HepG2 (cell line): ENCODE measurements around the gene FOXN3. TPM values are rescaled to one million over a fixed set of nuclear protein-coding genes. Genes with fewer than 3 reads are reported as not detected.

Experiments used
- ESRRA ChIP-seq: sonication (generic); formaldehyde crosslinking; IDR thresholded peaks from 2 replicates; pipeline ENCODE4 v1.5.1; 2020; ENCODE audit warnings: mild to moderate bottlenecking, low read depth, missing genetic modification reagents
- ISL2 ChIP-seq: sonication (generic); formaldehyde crosslinking; IDR thresholded peaks from 2 replicates; pipeline ENCODE4 v1.5.0; 2020; ENCODE audit warnings: missing genetic modification reagents
- KDM2A ChIP-seq: sonication (generic); formaldehyde crosslinking; IDR thresholded peaks from 2 replicates; pipeline ENCODE4 v1.4.0; 2020; ENCODE audit warnings: low read depth, missing genetic modification reagents, borderline replicate concordance
- MEIS1 ChIP-seq: sonication (generic); formaldehyde crosslinking; IDR thresholded peaks from 2 replicates; pipeline ENCODE4 v1.9.0; 2021; ENCODE audit warnings: mild to moderate bottlenecking, missing genetic modification reagents, moderate library complexity, borderline replicate concordance
- NONO ChIP-seq, 2 experiments: fragments of 450-650 bp in 1 of 2; sonication (generic) in 1 of 2; formaldehyde crosslinking in 1 of 2; IDR thresholded peaks in 1 of 2; conservative IDR thresholded peaks in 1 of 2; 2 replicates each; pipeline versions ENCODE4 v1.6.1 to v1.8.0; 2017 to 2022; ENCODE audit warnings: mild to moderate bottlenecking in 1 of 2, missing genetic modification reagents in 1 of 2, moderate library complexity in 1 of 2
- PBX2 ChIP-seq: IDR thresholded peaks from 2 replicates; pipeline ENCODE4 v1.6.1; 2016; ENCODE audit warnings: control low read depth
- PBX3 ChIP-seq: sonication (generic); formaldehyde crosslinking; IDR thresholded peaks from 2 replicates; pipeline ENCODE4 v1.8.1; 2023; ENCODE audit warnings: missing genetic modification reagents, inconsistent platforms, borderline replicate concordance
- TCF12 ChIP-seq, 2 experiments: fragments of 450-650 bp in 1 of 2; sonication (generic) in 1 of 2; formaldehyde crosslinking in 1 of 2; IDR thresholded peaks; 2 replicates each; pipeline versions ENCODE4 v1.6.1 to v1.8.0; 2017 to 2022; ENCODE audit warnings: antibody characterized with exemption in 1 of 2, mild to moderate bottlenecking in 1 of 2, missing genetic modification reagents in 1 of 2, moderate library complexity in 1 of 2
- ZNF138 ChIP-seq: sonication (generic); formaldehyde crosslinking; IDR thresholded peaks from 2 replicates; pipeline ENCODE4 v1.5.0; 2020; ENCODE audit warnings: mild to moderate bottlenecking, low read depth, missing genetic modification reagents
- ZNF234 ChIP-seq: sonication (generic); formaldehyde crosslinking; conservative IDR thresholded peaks from 2 replicates; pipeline ENCODE4 v1.5.1; 2020; ENCODE audit warnings: mild to moderate bottlenecking, missing genetic modification reagents
- ZNF274 ChIP-seq: sonication (generic); formaldehyde crosslinking; IDR thresholded peaks from 2 replicates; pipeline ENCODE4 v1.5.1; 2020; ENCODE audit warnings: mild to moderate bottlenecking, missing genetic modification reagents
- ZNF414 ChIP-seq: sonication (generic); formaldehyde crosslinking; IDR thresholded peaks from 2 replicates; pipeline ENCODE4 v1.5.0; 2020; ENCODE audit warnings: missing genetic modification reagents
- ZNF558 ChIP-seq: sonication (generic); formaldehyde crosslinking; IDR thresholded peaks from 2 replicates; pipeline ENCODE4 v1.9.0; 2022; ENCODE audit warnings: mild to moderate bottlenecking, missing genetic modification reagents, borderline replicate concordance
- polyA plus RNA-seq, 8 experiments: library from polyadenylated mRNA; depleted of rRNA in 3 of 8; stranded (reverse) in 7 of 8; unstranded in 1 of 8; fragments of >200 nt; fragmentation: Illumina TruSeq in 4 of 8; extraction: Trizol in 4 of 8; gene quantifications; 2 replicates each; pipeline versions ENCODE4 v1.2.1 to v1.2.3, GENCODE V29; 2011 to 2016; ENCODE audit warnings: low read depth in 4 of 8, missing spikeins in 1 of 8, mixed read lengths in 1 of 8; ENCODE audit not compliant: insufficient read depth in 1 of 8
- total RNA-seq, 5 experiments: library from RNA; depleted of rRNA; stranded (reverse); fragments of >200 nt; fragmentation: Illumina TruSeq; extraction: Trizol; gene quantifications; 2 replicates each; pipeline ENCODE4 v1.2.3, GENCODE V29; 2016; ENCODE audit warnings: low read depth in 1 of 5

The FOXN3 gene
- total and polyA plus RNA-seq, 2 of the 13 experiments (the other 11 are each of a cell fraction or from before 2014, with no cell fraction given), result 32.4 to 70.2 TPM

- TF ChIP-seq PBX3 (CRISPR knock-in tag), result peak; percentile 80; the same call in 1 of the 2 replicates
- 0 out of 2 replicates have a peak, but pooled peaks have one; percentile 1 for TF ChIP-seq ISL2
- peak; percentile 95; the same call in 1 of the 2 replicates for TF ChIP-seq MEIS1 (CRISPR knock-in tag)
- TF ChIP-seq ZNF274 (CRISPR knock-in tag), result no peak; the same call in 1 of the 2 replicates
- TF ChIP-seq PBX2 (CRISPR knock-in tag), result peak; percentile 97
- no peak for TF ChIP-seq NONO (IDR thresholded peaks at IDR 0.05)
- 0 out of 2 replicates have a peak, but pooled peaks have one; percentile 21 for TF ChIP-seq NONO (CRISPR knock-in tag; conservative IDR thresholded peaks at IDR 0.05)
- no peak for TF ChIP-seq ZNF234
- no peak for TF ChIP-seq ZNF414
- TF ChIP-seq ZNF138 (CRISPR knock-in tag), result peak; percentile 30; the same call in 1 of the 2 replicates
- peak; percentile 20; the same call in 1 of the 2 replicates for TF ChIP-seq ZNF558
- TF ChIP-seq KDM2A (CRISPR knock-in tag), result 0 out of 2 replicates have a peak, but pooled peaks have one; percentile 18
- 0 out of 2 replicates have a peak, but pooled peaks have one; percentile 32 for TF ChIP-seq ESRRA
- no peak for TF ChIP-seq TCF12 (IDR thresholded peaks at IDR 0.05)
- TF ChIP-seq TCF12 (CRISPR knock-in tag; IDR thresholded peaks at IDR 0.05), result peak; percentile 65; the same call in 1 of the 2 replicates
These were observed 734 bp downstream of the FOXN3 start (continued) for GRCh38 chr14:89416002-89416995.
